Fibroblast of skin of left quadriceps (primary cell): ENCODE results near the gene SHISA9.
"Not testable (repeated sequence)": the region's sequence is repeated elsewhere in the genome, so short reads cannot be mapped to it uniquely, and the experiment has no call there.

ENCODE experiments used
- DNase-seq, 2 experiments: peaks; one replicate each; pipeline ENCODE4 v3.0.0-alpha.2; 2013; ENCODE audit warnings: low read depth in 2 of 2

The SHISA9 gene

GRCh38 chr16:12900156-12900555 is 1.2 kb upstream of the SHISA9 start:
- no peak for DNase-seq

GRCh38 chr16:12900599-12901203 is 697 bp upstream of the SHISA9 start:
- no peak for DNase-seq

DNA sequence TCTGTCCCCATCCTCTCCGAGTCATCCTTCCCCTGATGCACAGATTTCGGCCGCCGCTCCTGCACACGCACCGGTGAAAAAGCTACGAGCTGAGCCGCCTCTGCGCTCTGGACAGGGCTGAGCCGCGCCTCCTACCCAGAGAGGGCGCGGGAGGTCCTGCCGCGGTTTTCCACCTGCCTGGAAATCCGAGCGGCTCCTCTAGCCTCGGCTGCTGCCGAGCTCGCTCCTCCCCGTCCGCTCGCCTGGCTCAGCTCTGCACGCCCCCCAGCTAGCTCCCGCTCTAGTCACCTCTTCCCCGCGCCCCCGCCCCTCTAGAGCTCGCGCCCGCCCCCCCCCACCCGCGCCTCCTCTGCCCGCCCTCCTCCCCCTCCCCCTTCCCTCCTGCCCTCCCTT is 198 bp upstream of the SHISA9 start:
- no peak for DNase-seq

DNA sequence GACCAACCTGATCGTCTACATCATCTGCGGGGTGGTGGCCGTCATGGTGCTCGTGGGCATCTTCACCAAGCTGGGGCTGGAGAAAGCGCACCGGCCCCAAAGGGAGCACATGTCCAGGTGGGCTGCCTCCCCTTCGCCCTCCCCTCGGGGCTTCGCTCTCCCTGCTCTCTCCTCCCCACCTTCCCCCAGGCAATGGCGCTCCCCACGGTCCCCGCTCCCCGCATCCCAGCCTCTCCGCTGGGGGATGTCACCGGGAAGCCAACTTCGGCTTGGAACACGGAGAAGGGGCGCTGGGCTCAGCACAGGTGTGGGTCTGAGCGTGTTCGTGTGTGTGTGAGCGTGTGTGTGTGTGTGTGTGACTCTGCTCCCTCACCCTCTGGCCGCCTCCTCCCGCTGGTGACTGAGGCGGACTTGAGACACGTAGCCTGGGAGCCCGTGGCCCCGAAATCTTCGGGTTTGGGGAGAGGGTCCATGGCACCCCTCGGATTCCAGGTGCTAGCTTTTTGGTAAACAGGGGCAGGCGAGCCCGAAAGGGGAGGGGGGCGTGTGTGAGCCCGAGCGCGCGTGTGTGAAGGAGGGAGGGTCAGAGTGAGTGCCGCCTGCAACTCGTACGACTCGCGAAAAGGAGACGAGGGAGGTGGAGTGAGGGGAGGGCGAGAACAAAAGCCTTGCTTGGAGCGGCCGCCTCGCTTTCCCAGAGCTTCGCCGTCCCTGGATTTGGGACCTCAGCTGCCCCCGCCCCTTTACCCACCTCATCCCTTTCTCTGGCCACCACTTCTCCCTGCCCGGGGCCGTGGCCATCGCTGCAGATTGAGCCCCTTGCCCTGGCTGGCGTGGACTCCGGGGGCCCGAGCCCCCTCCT is 1.3 kb downstream of the SHISA9 start:
- no peak for DNase-seq

- DNase-seq: no peak
Measured at GRCh38 chr16:12903407-12904328, 2.3 kb downstream of the SHISA9 start.

GRCh38 chr16:12904329-12904671 is 2.9 kb downstream of the SHISA9 start:
- no peak for DNase-seq

GRCh38 chr16:12906271-12906670 is 4.9 kb downstream of the SHISA9 start:
- DNase-seq: no peak

GRCh38 chr16:12906765-12907516 is 5.5 kb downstream of the SHISA9 start:
- DNase-seq: no peak

- no peak for DNase-seq
Measured at GRCh38 chr16:12907670-12908233, 6.4 kb downstream of the SHISA9 start.

- DNase-seq: no peak
Measured at GRCh38 chr16:12917246-12917645, 15.8 kb downstream of the SHISA9 start.

DNA sequence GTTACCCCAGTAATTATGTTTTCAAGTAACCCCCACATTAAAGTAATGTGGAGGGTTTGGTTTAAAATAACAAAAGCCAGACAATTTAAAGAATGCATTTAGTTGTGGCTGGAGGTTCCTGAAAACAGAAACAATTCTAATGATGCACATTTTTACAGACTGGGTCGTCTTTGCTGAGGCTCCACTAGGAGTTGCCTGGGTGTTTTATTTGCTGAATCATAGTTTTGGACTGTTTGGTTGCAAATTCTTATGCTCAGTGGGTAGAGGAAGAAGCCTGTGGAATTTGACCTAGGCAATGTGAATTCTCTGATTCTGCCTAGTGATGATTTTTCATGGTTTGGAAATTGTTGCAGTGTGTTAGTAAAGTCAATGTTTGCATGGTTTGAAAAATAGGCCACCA is 16.3 kb downstream of the SHISA9 start:
- no peak for DNase-seq

- no peak for DNase-seq
Measured at GRCh38 chr16:12920739-12921138, 19.3 kb downstream of the SHISA9 start.

DNA sequence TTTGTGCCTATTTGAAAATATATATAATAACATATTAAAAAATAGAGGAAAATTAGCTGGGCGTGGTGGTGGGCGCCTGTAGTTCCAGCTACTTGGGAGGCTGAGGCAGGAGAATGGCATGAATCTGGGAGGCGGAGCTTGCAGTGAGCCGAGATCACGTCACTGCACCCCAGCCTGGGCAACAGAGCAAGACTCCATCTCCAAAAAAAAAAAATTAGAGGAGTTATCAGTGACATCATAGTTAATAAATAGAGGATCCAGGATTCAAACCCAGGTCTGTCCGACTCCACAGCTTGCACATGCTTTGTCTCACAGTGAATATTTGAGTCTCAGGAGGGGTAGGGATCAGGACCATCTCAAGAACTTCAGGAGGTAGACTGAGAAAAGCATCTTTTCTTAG is 22.2 kb downstream of the SHISA9 start:
- not testable (repeated sequence) for DNase-seq

- no peak for DNase-seq
Measured at GRCh38 chr16:12925026-12925800, 23.8 kb downstream of the SHISA9 start.

- no peak for DNase-seq
Measured at GRCh38 chr16:12927591-12927990, 26.2 kb downstream of the SHISA9 start.

DNA sequence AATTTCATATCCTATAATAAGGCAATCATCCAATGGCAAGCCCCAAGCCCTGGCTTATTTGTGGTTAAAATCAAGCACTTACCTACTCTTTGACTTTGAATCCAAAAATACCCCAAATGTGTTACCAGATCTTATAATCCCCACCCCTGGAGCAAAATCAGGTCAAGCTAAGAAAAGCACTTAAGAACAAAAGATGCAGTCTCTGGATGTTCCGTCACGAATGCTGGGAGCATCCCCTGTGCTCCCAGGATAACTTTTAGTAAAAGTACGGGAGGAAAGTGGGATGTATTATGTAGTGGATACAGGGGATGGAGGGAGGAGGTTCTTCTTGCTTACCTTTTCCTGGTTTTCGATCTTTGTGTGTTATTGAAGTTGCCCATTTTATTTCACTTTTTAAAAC is 29.5 kb downstream of the SHISA9 start:
- DNase-seq: no peak

- DNase-seq: no peak
Measured at GRCh38 chr16:12936391-12936790, 35.0 kb downstream of the SHISA9 start.

DNA sequence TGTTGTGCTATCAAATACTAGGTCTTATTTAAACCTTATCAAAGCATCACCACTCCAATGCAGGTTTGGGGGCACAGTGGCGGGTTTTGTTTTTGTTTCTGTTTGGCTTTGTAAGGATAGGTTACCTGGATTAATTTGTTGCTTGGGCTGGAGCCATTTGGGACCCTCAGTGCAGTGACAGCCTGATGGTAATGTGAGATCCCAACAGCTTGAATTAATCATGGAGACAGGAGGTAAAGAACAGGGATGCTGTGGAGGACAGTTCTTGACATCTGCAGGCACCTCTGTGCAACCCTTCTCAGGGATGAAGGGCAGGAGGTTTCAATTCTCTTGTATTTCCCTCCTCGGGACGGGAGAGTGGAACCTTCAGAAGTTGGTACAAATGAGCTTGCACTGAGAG is 40.5 kb downstream of the SHISA9 start:
- no peak for DNase-seq

DNA sequence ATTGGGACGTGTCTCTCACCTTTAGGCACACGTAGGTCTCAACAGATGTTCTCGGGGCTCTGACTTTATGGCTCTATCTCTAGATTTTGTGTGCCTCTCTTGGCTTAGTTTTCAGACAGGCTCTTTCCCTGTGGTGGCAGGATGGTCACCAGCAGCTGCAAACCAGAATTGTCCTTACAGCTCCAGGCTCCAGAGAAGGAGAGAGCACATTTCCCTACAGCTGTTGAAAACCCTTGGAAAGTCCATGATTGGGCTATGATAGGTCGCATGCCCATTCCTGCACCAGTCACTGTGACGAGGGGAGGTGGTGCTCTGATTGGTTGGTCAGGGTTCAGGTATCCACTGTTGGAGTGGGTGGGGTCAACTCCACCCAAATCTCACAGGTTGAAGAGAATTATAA is 41.5 kb downstream of the SHISA9 start:
- DNase-seq: no peak

DNA sequence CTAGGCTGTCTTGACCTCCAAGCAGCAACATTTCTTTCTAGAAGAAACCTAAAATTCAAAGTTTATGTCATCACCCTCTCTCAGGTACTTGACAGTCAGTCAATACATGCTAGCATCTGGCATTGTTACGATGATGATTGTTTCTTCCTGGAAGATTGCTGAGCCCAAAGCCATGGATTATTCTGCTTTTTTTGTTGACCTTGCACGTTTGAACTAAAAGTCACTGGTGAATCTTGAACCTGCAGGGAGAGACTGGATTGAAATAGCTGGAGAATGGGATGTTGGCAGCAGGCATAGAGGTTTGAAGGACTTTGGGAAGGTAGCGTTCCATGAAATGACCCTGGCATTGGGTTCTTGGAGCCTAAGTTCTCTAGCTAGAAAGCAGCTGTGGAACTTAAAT is 42.9 kb downstream of the SHISA9 start:
- DNase-seq: no peak

- DNase-seq: no peak
Measured at GRCh38 chr16:12951392-12951791, 50.0 kb downstream of the SHISA9 start.
